Parathyroid adenoma (tissue), 2 donors: Measurements from ENCODE around the gene RPL10.

Source experiments
- H2AFZ ChIP-seq: fragments of 300-600 bp; sonication (generic); one replicate; pipeline ENCODE4 v1.7.0; 2017; ENCODE audit warnings: antibody characterized with exemption, mild to moderate bottlenecking
- H3K27ac ChIP-seq: fragments of 300-600 bp; sonication (generic); one replicate; pipeline ENCODE4 v1.7.0; 2017
- H3K27me3 ChIP-seq: fragments of 300-600 bp; sonication (generic); one replicate; pipeline ENCODE4 v1.7.0; 2017; ENCODE audit warnings: low read length; ENCODE audit not compliant: control insufficient read depth, insufficient read depth
- H3K36me3 ChIP-seq: fragments of 300-600 bp; sonication (generic); one replicate; pipeline ENCODE4 v1.7.0; 2017; ENCODE audit warnings: low read length; ENCODE audit not compliant: control insufficient read depth, insufficient read depth
- H3K4me1 ChIP-seq: fragments of 300-600 bp; sonication (generic); one replicate; pipeline ENCODE4 v1.7.0; 2017; ENCODE audit warnings: control low read depth
- H3K4me2 ChIP-seq: fragments of 300-600 bp; sonication (generic); one replicate; pipeline ENCODE4 v1.7.0; 2017; ENCODE audit warnings: low read length
- H3K4me3 ChIP-seq: fragments of 300-600 bp; sonication (generic); one replicate; pipeline ENCODE4 v1.7.0; 2017; ENCODE audit warnings: low read depth, low read length
- H3K79me2 ChIP-seq: fragments of 300-600 bp; sonication (generic); one replicate; pipeline ENCODE4 v1.7.0; 2017; ENCODE audit warnings: control low read depth
- H3K9ac ChIP-seq: fragments of 300-600 bp; sonication (generic); one replicate; pipeline ENCODE4 v1.7.0; 2017; ENCODE audit warnings: mild to moderate bottlenecking
- H3K9me3 ChIP-seq: fragments of 300-600 bp; sonication (generic); one replicate; pipeline ENCODE4 v1.7.0; 2017; ENCODE audit warnings: low read length; ENCODE audit not compliant: control insufficient read depth
- CTCF ChIP-seq: fragments of 300-600 bp; sonication (generic); IDR thresholded peaks from one replicate; pipeline ENCODE4 v1.7.0; 2017; ENCODE audit warnings: antibody characterized with exemption, mild to moderate bottlenecking
- donor health status: primary hyperparathyroidism.

Gene RPL10

GRCh38 chrX:154444755-154445246 lies 46.6 kb downstream of the RPL10 start:
- Histone ChIP-seq H3K9me3 (no peaks in the 10 kb centered on the region), H3K36me3 (no peaks in the 10 kb centered on the region), H3K9ac (no peak overlapping the region), H3K4me2 (peak overlapping the region; percentile 86), H3K79me2 (no peaks in the 10 kb centered on the region), H3K4me3 (peak overlapping the region; percentile 53), H3K4me1 (peaks cover 3% of the 10 kb centered on the region), H3K27ac (no peak overlapping the region), H3K27me3 (no peaks in the 10 kb centered on the region), H2AFZ (peak overlapping the region; percentile 46)
- TF ChIP-seq CTCF: no peak

- H3K4me1 ChIP-seq: peaks cover 3% of the 10 kb centered on the region
- H3K9me3 ChIP-seq: no peaks in the 10 kb centered on the region
- H3K36me3 ChIP-seq: no peaks in the 10 kb centered on the region
- TF ChIP-seq CTCF: no peak
- H3K27me3 ChIP-seq: no peaks in the 10 kb centered on the region
- no peaks in the 10 kb centered on the region for H3K79me2 ChIP-seq
- no peak overlapping the region for H3K4me3 ChIP-seq
- no peak overlapping the region for H3K9ac ChIP-seq
- H3K4me2 ChIP-seq: no peak overlapping the region
- H2AFZ ChIP-seq: no peak overlapping the region
- no peak overlapping the region for H3K27ac ChIP-seq
Observed at GRCh38 chrX:154445776-154446175, 47.6 kb downstream of the RPL10 start.

- H3K27me3 ChIP-seq: no peaks in the 10 kb centered on the region
- H3K4me2 ChIP-seq: no peak overlapping the region
- H3K4me1 ChIP-seq: peaks cover 3% of the 10 kb centered on the region
- H3K27ac ChIP-seq: no peak overlapping the region
- H2AFZ ChIP-seq: no peak overlapping the region
- no peaks in the 10 kb centered on the region for H3K79me2 ChIP-seq
- no peak overlapping the region for H3K4me3 ChIP-seq
- H3K9me3 ChIP-seq: no peaks in the 10 kb centered on the region
- H3K36me3 ChIP-seq: no peaks in the 10 kb centered on the region
- no peak for TF ChIP-seq CTCF
- no peak overlapping the region for H3K9ac ChIP-seq
Observed at GRCh38 chrX:154446430-154446829, 48.3 kb downstream of the RPL10 start.

GRCh38 chrX:154448484-154448883 lies 50.3 kb downstream of the RPL10 start:
- H3K36me3 ChIP-seq: no peaks in the 10 kb centered on the region
- no peaks in the 10 kb centered on the region for H3K27me3 ChIP-seq
- H3K9ac ChIP-seq: no peak overlapping the region
- peaks cover under 1% of the 10 kb centered on the region for H3K4me1 ChIP-seq
- H3K27ac ChIP-seq: no peak overlapping the region
- H3K9me3 ChIP-seq: no peaks in the 10 kb centered on the region
- no peak overlapping the region for H2AFZ ChIP-seq
- no peak for TF ChIP-seq CTCF
- no peaks in the 10 kb centered on the region for H3K79me2 ChIP-seq
- H3K4me3 ChIP-seq: no peak overlapping the region
- no peak overlapping the region for H3K4me2 ChIP-seq

GRCh38 chrX:154449618-154450017 lies 51.4 kb downstream of the RPL10 start:
- no peaks in the 10 kb centered on the region for H3K9me3 ChIP-seq
- H2AFZ ChIP-seq: no peak overlapping the region
- no peak for TF ChIP-seq CTCF
- no peak overlapping the region for H3K4me3 ChIP-seq
- H3K27me3 ChIP-seq: no peaks in the 10 kb centered on the region
- no peaks in the 10 kb centered on the region for H3K36me3 ChIP-seq
- no peaks in the 10 kb centered on the region for H3K79me2 ChIP-seq
- no peak overlapping the region for H3K4me2 ChIP-seq
- H3K9ac ChIP-seq: no peak overlapping the region
- no peak overlapping the region for H3K27ac ChIP-seq
- H3K4me1 ChIP-seq: no peaks in the 10 kb centered on the region
